HL-60 (cell line): Measurements from ENCODE around the gene ARNT2.

Source experiments
- DNase-seq, 2 experiments: peaks; one replicate each; pipeline ENCODE4 v3.0.0-alpha.2; 2010 to 2020; ENCODE audit warnings: low read depth in 1 of 2, low spot score in 1 of 2
- H3K27ac ChIP-seq: fragments of 250-450 bp; sonication (Bioruptor Pico); replicated peaks from 2 replicates; pipeline ENCODE4 v1.5.1; 2020; ENCODE audit warnings: mild to moderate bottlenecking, moderate library complexity
- H3K27me3 ChIP-seq: fragments of 250-450 bp; sonication (Bioruptor Pico); 2 replicates; pipeline ENCODE4 v1.5.1; 2021; ENCODE audit warnings: mild to moderate bottlenecking, moderate library complexity; ENCODE audit not compliant: insufficient read depth, poor library complexity, severe bottlenecking
- H3K4me3 ChIP-seq: replicated peaks from 2 replicates; pipeline ENCODE4 v1.5.1; 2011; ENCODE audit warnings: mild to moderate bottlenecking, control low read depth, low read length; ENCODE audit not compliant: insufficient read depth
- CTCF ChIP-seq: IDR thresholded peaks from one replicate; pipeline ENCODE4 v1.5.1; 2011; ENCODE audit warnings: low read length, control low read depth, inconsistent platforms; ENCODE audit not compliant: insufficient read depth
- GABPA ChIP-seq: IDR thresholded peaks from 2 replicates; pipeline ENCODE4 v1.6.1; 2012; ENCODE audit warnings: low read depth
- POLR2AphosphoS5 ChIP-seq: IDR thresholded peaks from 2 replicates; pipeline ENCODE4 v1.6.1; 2012; ENCODE audit warnings: low read depth
- SPI1 ChIP-seq: IDR thresholded peaks from 2 replicates; pipeline ENCODE4 v1.6.1; 2012; ENCODE audit warnings: low read depth, mild to moderate bottlenecking, borderline replicate concordance
- TF ChIP-seq, protein P1 (sequence below): IDR thresholded peaks from 2 replicates; pipeline ENCODE4 v1.6.1; 2012; ENCODE audit warnings: low read depth; ENCODE audit not compliant: insufficient replicate concordance

The ARNT2 gene

GRCh38 chr15:80596521-80596976, 192.4 kb downstream of the ARNT2 start:
- Histone ChIP-seq H3K27me3 (no peaks in the 10 kb centered on the region), H3K27ac (no peak overlapping the region), H3K4me3 (no peak overlapping the region)
- DNase-seq: no peak
- TF ChIP-seq CTCF (no peak), GABPA (no peak), POLR2AphosphoS5 (no peak), SPI1 (no peak)
- TF ChIP-seq, protein P1, sequence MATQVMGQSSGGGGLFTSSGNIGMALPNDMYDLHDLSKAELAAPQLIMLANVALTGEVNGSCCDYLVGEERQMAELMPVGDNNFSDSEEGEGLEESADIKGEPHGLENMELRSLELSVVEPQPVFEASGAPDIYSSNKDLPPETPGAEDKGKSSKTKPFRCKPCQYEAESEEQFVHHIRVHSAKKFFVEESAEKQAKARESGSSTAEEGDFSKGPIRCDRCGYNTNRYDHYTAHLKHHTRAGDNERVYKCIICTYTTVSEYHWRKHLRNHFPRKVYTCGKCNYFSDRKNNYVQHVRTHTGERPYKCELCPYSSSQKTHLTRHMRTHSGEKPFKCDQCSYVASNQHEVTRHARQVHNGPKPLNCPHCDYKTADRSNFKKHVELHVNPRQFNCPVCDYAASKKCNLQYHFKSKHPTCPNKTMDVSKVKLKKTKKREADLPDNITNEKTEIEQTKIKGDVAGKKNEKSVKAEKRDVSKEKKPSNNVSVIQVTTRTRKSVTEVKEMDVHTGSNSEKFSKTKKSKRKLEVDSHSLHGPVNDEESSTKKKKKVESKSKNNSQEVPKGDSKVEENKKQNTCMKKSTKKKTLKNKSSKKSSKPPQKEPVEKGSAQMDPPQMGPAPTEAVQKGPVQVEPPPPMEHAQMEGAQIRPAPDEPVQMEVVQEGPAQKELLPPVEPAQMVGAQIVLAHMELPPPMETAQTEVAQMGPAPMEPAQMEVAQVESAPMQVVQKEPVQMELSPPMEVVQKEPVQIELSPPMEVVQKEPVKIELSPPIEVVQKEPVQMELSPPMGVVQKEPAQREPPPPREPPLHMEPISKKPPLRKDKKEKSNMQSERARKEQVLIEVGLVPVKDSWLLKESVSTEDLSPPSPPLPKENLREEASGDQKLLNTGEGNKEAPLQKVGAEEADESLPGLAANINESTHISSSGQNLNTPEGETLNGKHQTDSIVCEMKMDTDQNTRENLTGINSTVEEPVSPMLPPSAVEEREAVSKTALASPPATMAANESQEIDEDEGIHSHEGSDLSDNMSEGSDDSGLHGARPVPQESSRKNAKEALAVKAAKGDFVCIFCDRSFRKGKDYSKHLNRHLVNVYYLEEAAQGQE: no peak

- H3K27me3 ChIP-seq: no peaks in the 10 kb centered on the region
- DNase-seq: no peak
- no peak overlapping the region for H3K27ac ChIP-seq
- no peak overlapping the region for H3K4me3 ChIP-seq
- TF ChIP-seq POLR2AphosphoS5 (no peak), GABPA (no peak), CTCF (no peak), SPI1 (no peak)
- TF ChIP-seq, protein P1: no peak
These were observed 192.9 kb downstream of the ARNT2 start for GRCh38 chr15:80597076-80597475.

- Histone ChIP-seq H3K27me3 (no peaks in the 10 kb centered on the region), H3K27ac (no peak overlapping the region), H3K4me3 (no peak overlapping the region)
- TF ChIP-seq, protein P1: no peak
- TF ChIP-seq SPI1: no peak
- TF ChIP-seq GABPA: no peak
- no peak for TF ChIP-seq POLR2AphosphoS5
- no peak for TF ChIP-seq CTCF
- no peak for DNase-seq
These were observed 195.2 kb downstream of the ARNT2 start for GRCh38 chr15:80599359-80599758.
